Progenitor cell of endocrine pancreas (in vitro differentiated cells): ENCODE measurements around the gene NISCH. TPM values are rescaled to one million over a fixed set of nuclear protein-coding genes. Genes with fewer than 3 reads are reported as not detected.
A peak's percentile ranks its signal among the peaks of the same experiment; 100 is the strongest.

Source experiments
- DNase-seq: peaks from one replicate; pipeline ENCODE4 v3.0.0; 2021; ENCODE audit warnings: low spot score; ENCODE audit not compliant: unreplicated experiment
- H3K27ac Mint-ChIP-seq: 2 replicates; pipeline ENCODE4 v1.8.0; 2021; ENCODE audit warnings: mild to moderate bottlenecking, moderate library complexity, mixed read lengths
- H3K27me3 Mint-ChIP-seq: 2 replicates; pipeline ENCODE4 v1.8.0; 2021; ENCODE audit warnings: mixed read lengths
- H3K36me3 Mint-ChIP-seq: 2 replicates; pipeline ENCODE4 v1.8.0; 2022; ENCODE audit warnings: mixed read lengths; ENCODE audit not compliant: insufficient read depth
- H3K4me1 Mint-ChIP-seq: 2 replicates; pipeline ENCODE4 v1.8.0; 2021; ENCODE audit warnings: low read depth, mixed read lengths
- H3K4me3 Mint-ChIP-seq: 2 replicates; pipeline ENCODE4 v1.8.0; 2021; ENCODE audit warnings: low read depth, mild to moderate bottlenecking, moderate library complexity, mixed read lengths
- H3K9me3 Mint-ChIP-seq: 2 replicates; pipeline ENCODE4 v1.8.0; 2021; ENCODE audit warnings: low read depth, mixed read lengths
- total RNA-seq: library from RNA; stranded (reverse); gene quantifications from 2 replicates; pipeline ENCODE4 v1.2.1, GENCODE V29; 2021
- TF ChIP-seq, protein P1 (sequence below): fragments of 200-600 bp; sonication (generic); IDR thresholded peaks from one replicate; pipeline ENCODE4 v1.5.0; 2021; ENCODE audit warnings: antibody characterized with exemption, mild to moderate bottlenecking; ENCODE audit not compliant: unreplicated experiment

NISCH gene
- total RNA-seq, 1 donor from 2014 or later: 214 TPM

DNA sequence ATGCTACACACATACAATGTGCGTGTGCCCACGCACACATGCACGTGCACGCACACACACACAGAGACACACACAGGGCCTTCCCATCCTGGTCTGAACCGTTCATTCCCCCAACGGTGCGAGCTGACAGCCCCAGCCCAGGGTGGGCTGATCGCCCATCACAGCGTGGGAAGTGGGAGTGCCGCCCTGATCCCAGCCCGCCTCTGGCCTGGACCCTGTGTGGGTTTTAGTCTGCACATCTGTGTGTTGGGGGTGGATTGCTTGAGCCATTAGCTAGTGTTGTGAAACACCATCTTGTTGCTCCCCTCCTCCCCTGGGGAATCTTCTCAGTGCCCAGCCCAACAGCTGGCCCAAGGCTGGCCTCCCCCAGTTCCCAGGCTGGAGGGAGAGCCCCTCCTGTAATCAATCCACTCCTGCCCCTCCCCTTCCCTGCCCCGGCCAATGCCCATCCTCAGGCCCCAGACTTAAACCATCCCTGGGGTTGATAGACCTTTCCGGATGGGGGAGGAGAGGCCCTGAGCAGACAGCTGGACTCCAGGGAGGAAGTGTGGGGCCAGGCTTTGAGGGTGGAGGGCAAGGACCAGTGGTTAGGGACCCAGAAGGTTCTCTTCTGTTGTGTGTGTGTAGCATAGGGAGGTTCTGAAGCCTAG is 18.8 kb upstream of the NISCH start:
- no peak overlapping the region for H3K4me3 Mint-ChIP-seq
- DNase-seq: no peak
- H3K9me3 Mint-ChIP-seq: no peaks in the 10 kb centered on the region
- peaks cover 4% of the 10 kb centered on the region for H3K4me1 Mint-ChIP-seq
- H3K36me3 Mint-ChIP-seq: no peaks in the 10 kb centered on the region
- H3K27ac Mint-ChIP-seq: no peak overlapping the region
- TF ChIP-seq, protein P1, sequence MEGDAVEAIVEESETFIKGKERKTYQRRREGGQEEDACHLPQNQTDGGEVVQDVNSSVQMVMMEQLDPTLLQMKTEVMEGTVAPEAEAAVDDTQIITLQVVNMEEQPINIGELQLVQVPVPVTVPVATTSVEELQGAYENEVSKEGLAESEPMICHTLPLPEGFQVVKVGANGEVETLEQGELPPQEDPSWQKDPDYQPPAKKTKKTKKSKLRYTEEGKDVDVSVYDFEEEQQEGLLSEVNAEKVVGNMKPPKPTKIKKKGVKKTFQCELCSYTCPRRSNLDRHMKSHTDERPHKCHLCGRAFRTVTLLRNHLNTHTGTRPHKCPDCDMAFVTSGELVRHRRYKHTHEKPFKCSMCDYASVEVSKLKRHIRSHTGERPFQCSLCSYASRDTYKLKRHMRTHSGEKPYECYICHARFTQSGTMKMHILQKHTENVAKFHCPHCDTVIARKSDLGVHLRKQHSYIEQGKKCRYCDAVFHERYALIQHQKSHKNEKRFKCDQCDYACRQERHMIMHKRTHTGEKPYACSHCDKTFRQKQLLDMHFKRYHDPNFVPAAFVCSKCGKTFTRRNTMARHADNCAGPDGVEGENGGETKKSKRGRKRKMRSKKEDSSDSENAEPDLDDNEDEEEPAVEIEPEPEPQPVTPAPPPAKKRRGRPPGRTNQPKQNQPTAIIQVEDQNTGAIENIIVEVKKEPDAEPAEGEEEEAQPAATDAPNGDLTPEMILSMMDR: no peak
- peaks cover 15% of the 10 kb centered on the region for H3K27me3 Mint-ChIP-seq

DNA sequence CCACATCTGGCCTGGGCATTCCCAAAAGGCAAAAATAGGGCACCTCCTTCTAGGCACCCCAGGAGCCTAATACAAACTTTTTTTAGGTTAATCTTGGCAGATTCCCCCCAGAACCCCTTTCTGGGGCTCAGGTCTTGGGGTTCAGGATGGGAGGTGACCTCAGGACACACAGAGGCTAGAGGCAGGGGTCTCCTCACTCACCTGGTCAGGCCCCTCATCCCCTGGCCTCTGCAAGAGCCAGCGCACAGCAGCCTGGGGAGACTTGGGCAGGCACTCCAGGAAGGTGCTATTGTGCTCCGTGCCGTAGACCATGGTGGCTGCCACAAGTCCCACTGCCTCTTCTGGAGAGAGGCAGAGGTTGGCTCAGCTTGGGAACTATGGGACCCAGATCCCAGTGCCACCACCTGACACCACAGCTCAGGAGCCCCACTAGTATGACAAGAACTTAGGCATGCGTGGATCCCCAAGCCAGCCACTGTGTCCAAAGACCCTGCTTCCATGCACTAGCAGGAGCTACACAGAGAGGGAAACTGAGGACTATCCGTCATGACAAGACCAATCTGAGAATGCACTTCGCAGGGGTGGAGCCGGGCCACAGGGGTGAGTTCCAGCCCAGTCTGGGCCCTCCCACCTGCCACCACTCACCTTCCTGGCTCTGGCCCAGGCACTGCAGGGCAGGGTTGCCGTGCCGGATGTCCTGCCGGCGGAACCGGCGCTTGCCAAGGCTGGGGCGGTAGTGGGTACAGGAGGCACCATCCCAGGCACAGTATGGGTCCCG is 17.9 kb upstream of the NISCH start:
- H3K4me1 Mint-ChIP-seq: peaks cover 4% of the 10 kb centered on the region
- H3K27ac Mint-ChIP-seq: no peak overlapping the region
- H3K27me3 Mint-ChIP-seq: peaks cover 12% of the 10 kb centered on the region

DNA sequence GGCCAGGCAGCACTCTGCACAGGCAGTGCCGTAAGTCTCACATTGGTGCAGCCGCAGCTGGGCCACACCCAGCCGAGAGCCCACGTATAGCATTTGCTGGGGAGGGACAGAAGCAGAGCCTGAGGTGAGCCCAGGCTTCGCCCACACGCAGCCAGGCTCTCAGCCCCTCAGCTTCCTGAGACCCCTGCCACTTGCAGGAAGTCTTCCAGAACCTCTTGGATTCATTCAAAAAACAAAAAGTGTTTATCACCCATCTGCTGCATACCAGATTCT is 17.4 kb upstream of the NISCH start:
- H3K9me3 Mint-ChIP-seq: no peaks in the 10 kb centered on the region
- H3K4me3 Mint-ChIP-seq: no peak overlapping the region
- no peak overlapping the region for H3K27ac Mint-ChIP-seq
- peaks cover 4% of the 10 kb centered on the region for H3K4me1 Mint-ChIP-seq
- TF ChIP-seq, protein P1: no peak
- DNase-seq: no peak
- H3K36me3 Mint-ChIP-seq: no peaks in the 10 kb centered on the region
- peaks cover 11% of the 10 kb centered on the region for H3K27me3 Mint-ChIP-seq

More for the DNA sequence above, 17.9 kb upstream of the NISCH start:
- no peak overlapping the region for H3K4me3 Mint-ChIP-seq
- no peaks in the 10 kb centered on the region for H3K36me3 Mint-ChIP-seq
- no peaks in the 10 kb centered on the region for H3K9me3 Mint-ChIP-seq
- TF ChIP-seq, protein P1: no peak
- DNase-seq: no peak

DNA sequence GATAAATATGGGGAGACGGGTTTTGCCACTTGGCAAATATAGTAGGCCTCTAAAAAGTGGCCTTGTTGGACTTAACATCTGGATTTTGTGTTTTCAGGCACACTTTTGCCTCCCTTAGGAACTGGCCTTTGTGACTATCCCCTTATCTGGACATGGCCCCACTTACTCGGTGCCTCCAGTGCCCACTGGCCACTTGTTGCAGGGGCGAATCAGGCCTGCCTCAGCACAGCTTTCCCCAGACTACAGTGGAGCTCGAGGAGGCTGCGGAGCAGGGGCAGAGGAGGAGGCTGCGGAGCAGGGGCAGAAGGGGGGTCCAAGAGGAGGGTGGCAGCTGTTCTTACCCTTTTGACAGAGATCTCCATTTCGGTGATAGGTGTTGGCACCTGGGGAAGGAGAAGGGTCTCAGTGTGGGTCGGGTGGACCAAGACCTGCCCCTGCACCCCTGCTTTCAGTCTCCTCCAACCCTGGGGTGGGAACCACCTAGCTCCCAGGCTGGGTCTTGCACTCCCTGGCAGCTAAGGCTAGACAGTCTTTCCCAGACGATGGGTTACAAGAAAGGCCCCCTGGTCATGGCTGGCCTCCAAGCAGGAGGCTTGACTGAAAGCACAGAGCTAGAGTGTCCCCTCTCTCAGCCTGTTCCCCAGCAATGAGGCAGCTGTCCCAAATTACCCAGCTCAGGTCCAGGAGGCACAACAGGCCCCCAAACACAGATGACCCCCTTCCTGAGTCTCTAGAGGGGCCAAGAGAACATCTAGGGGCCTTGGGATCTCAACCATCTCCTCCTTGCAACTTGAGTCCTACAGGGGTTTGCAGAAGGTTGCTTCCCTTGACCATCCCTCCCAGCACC is 16.6 kb upstream of the NISCH start:
- Mint-ChIP-seq H3K27me3 (peaks cover 7% of the 10 kb centered on the region), H3K36me3 (no peaks in the 10 kb centered on the region), H3K4me3 (no peak overlapping the region), H3K27ac (peak overlapping the region; percentile 56), H3K9me3 (no peaks in the 10 kb centered on the region), H3K4me1 (peaks cover 3% of the 10 kb centered on the region)
- DNase-seq: no peak
- TF ChIP-seq, protein P1: no peak

DNA sequence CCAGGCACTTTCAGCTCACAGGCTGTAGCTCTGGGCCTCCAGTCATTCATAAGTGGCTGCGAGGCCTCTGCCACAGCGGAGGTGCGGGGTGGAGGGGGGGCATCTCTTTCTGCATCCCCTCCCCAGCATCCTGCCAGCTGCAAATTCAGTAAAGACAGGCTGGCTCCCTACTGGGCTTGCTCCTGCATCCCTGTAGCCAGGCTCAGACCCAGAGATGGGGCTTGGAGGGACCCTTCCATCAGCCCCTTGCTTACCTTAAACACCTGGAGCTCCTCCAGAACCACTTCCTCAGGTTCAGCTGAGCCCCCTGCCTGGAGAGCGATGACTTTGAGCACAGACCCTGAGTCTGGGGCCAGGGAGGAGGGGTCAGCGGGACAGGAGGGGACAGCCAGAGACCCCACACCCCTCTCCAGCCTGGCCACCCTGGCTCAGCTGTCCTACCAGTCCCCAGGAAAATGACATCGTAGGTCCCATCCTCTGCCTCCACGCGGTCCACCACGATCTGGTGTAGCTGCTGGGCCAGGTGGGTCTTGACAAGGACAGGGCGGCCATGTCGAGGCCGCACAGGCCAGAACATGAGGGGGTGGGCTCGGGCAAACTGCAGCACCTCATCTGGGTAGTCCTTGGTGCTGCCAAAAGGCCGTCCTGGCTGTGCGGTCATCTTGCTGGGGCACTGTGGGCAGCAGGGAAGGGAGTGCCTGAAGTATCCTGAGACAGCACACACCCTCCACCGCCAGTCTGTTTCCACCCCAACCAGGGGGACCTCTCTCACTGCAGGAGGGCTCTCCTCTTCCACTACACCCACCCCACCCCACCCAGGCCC is 15.8 kb upstream of the NISCH start:
- Mint-ChIP-seq H3K4me1 (no peaks in the 10 kb centered on the region), H3K27me3 (no peaks in the 10 kb centered on the region)
- no peak for DNase-seq

More for the DNA sequence above, 15.8 kb upstream of the NISCH start:
- TF ChIP-seq, protein P1: no peak
- H3K36me3 Mint-ChIP-seq: no peaks in the 10 kb centered on the region
- H3K27ac Mint-ChIP-seq: no peak overlapping the region
- no peak overlapping the region for H3K4me3 Mint-ChIP-seq
- no peaks in the 10 kb centered on the region for H3K9me3 Mint-ChIP-seq
